ENCODE measurements around the gene NDC1.
"Not testable (repeated sequence)": the region's sequence is repeated elsewhere in the genome, so short reads cannot be mapped to it uniquely, and the experiment has no call there.

The NDC1 gene

DNA sequence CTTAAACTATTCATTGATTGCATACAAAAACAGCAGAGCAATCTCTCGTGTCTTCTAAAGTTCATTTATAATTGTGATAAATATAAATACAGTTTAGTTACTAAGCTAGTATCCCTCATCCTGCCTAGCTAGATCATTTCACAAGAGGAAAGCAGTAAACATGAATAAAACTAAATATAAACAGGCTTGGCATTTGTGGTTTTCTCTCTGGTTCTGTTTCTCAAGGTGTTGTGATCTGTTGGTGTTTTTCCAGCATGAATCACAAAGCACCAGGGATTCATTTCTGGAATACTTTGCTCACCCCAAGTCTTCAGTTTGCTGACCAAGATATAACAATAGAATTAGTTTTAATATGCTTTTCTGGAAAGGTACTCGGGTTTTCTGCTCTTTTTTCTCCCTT lies 66.4 kb downstream of the NDC1 start:
- no peaks in the 10 kb centered on the region for H3K9me3 ChIP-seq (ENCODE audit: low read length)
- peaks cover 27% of the 10 kb centered on the region for H3K36me3 ChIP-seq (ENCODE audit: insufficient read depth, low read length)
- no peaks in the 10 kb centered on the region for H3K4me1 ChIP-seq (ENCODE audit: insufficient read depth, low read length)
- no peak overlapping the region for H2AFZ ChIP-seq (ENCODE audit: low read depth, low read length)
- no peak overlapping the region for H3K4me3 ChIP-seq (ENCODE audit: low read length)
- H3K27me3 ChIP-seq (ENCODE audit: insufficient read depth, low read length) = no peaks in the 10 kb centered on the region

DNA sequence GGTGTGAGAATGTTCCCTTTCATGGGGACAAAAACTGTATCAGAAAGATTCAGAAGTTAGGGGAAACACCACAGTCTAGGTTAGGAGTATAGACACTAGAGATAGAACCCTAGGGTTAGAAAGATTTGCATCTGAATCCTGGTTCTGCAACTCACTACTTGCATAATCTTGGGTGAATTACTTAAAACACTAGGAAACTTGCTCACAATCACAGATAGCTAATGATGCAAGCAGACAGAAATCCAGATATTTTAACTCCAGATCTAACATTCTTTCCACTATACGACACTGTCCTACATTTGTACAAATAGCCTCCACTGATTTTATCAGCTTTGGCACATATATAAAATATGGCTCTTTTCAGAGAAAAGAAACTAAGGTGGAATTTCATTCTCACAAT lies 68.3 kb downstream of the NDC1 start:
- H3K27me3 ChIP-seq (ENCODE audit: insufficient read depth, low read length) = no peaks in the 10 kb centered on the region
- H3K9me3 ChIP-seq (ENCODE audit: low read length) = no peaks in the 10 kb centered on the region
- H3K4me1 ChIP-seq (ENCODE audit: insufficient read depth, low read length) = no peaks in the 10 kb centered on the region
- H3K4me3 ChIP-seq (ENCODE audit: low read length) = no peak overlapping the region
- H3K36me3 ChIP-seq (ENCODE audit: insufficient read depth, low read length) = peaks cover 31% of the 10 kb centered on the region
- no peak overlapping the region for H2AFZ ChIP-seq (ENCODE audit: low read depth, low read length)

DNA sequence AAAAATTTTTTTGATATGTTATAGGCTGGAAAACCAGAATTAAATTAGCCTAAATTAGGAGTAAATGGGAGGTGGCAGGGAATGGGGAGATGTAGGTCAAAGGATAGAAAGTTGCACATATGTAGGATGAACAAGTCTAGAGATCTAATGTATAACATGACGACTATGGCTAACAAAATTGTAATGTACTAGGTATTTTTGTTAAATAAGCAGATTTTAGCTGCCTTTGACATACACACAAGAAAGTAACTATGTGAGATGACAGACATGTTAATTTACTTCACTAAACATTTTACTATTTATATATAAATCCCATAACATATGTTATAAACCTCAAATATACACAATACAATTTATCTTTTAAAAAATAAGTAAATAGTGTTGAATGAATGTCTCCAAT lies 68.9 kb downstream of the NDC1 start:
- Histone ChIP-seq H3K9me3 (ENCODE audit: low read length) (no peaks in the 10 kb centered on the region), H3K4me1 (ENCODE audit: insufficient read depth, low read length) (no peaks in the 10 kb centered on the region), H3K36me3 (ENCODE audit: insufficient read depth, low read length) (peaks cover 31% of the 10 kb centered on the region), H2AFZ (ENCODE audit: low read depth, low read length) (no peak overlapping the region), H3K4me3 (ENCODE audit: low read length) (no peak overlapping the region), H3K27me3 (ENCODE audit: insufficient read depth, low read length) (no peaks in the 10 kb centered on the region)

DNA sequence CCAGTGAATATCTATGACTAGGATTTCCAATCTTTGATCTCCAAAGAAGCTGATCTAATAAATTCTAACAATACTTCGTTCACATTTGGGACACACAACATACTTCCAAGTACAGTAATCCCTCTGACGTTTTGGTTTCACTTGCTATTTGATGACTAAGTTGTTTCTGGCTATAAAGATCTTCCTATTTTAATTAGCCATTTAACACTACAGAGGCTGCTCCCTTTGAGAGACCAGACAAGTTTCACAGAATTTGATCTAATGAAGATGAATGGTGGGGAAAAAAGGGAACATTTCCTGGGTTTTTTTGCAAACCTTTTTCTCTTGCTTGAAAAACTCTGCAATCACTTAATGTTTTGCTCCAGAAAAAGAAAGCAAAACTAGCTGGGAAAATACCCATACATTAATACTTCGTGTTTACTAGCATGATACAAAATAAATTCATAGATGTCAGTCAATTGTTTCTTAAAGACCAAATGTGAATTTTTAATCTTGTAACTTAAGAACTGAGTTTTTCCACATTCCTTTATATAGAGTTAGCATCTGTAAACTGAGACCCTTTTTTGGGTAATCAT lies 71.2 kb downstream of the NDC1 start:
- Histone ChIP-seq H3K27me3 (ENCODE audit: insufficient read depth, low read length) (no peaks in the 10 kb centered on the region), H3K9me3 (ENCODE audit: low read length) (no peaks in the 10 kb centered on the region), H3K4me3 (ENCODE audit: low read length) (no peak overlapping the region)

DNA sequence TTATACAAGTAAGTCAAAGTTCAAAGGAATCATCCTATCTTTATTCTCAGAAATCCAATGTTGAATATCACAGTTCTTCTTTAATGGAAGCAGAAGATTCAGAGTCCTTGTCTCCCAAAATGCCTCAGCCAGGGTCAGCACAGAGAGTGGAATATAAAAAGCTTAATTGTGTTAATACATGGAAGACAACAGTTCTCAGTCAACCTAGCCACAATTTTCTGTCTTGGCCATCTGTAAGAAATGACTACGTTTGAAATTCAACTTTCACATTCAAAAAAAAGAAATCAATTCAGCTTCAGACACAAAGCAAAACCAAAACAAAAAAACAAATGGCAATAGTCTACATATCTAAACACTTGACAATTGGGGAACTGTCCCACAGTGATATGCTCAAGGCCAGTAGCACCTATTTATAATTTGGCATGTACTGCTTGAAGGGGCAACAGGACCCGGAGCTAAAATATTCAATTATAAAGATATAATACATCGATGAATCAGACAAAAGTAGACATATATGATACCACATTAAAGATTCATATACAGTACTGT lies 71.8 kb downstream of the NDC1 start:
- H3K4me1 ChIP-seq (ENCODE audit: insufficient read depth, low read length) = no peaks in the 10 kb centered on the region
- no peak overlapping the region for H2AFZ ChIP-seq (ENCODE audit: low read depth, low read length)
- no peak overlapping the region for H3K4me3 ChIP-seq (ENCODE audit: low read length)
- H3K9me3 ChIP-seq (ENCODE audit: low read length) = no peaks in the 10 kb centered on the region
- no peaks in the 10 kb centered on the region for H3K27me3 ChIP-seq (ENCODE audit: insufficient read depth, low read length)
- H3K36me3 ChIP-seq (ENCODE audit: insufficient read depth, low read length) = peaks cover 24% of the 10 kb centered on the region

More for the DNA sequence above, 71.2 kb downstream of the NDC1 start:
- H3K36me3 ChIP-seq (ENCODE audit: insufficient read depth, low read length) = peaks cover 29% of the 10 kb centered on the region
- H2AFZ ChIP-seq (ENCODE audit: low read depth, low read length) = no peak overlapping the region
- H3K4me1 ChIP-seq (ENCODE audit: insufficient read depth, low read length) = no peaks in the 10 kb centered on the region

DNA sequence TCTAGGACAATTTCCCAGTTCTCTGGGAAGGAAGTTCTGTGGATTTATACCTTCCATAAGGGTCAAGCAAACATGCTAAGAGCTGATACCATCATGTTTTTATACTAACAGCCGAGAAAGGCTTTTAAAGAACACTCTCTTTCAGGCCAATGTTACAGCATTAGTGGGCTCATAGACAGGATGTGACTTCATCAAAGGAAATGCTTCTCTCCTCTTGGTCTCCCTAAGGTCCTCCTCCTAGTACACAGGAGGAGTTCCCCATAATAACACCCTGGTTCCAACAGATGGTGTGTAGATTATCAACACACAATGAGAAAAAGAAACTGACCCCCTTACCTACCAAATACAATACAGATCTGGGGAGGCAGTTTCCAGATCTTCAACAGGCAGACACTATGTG lies 72.4 kb downstream of the NDC1 start:
- Histone ChIP-seq H3K36me3 (ENCODE audit: insufficient read depth, low read length) (peaks cover 19% of the 10 kb centered on the region), H3K4me3 (ENCODE audit: low read length) (no peak overlapping the region), H3K27me3 (ENCODE audit: insufficient read depth, low read length) (no peaks in the 10 kb centered on the region), H2AFZ (ENCODE audit: low read depth, low read length) (no peak overlapping the region), H3K4me1 (ENCODE audit: insufficient read depth, low read length) (no peaks in the 10 kb centered on the region), H3K9me3 (ENCODE audit: low read length) (no peaks in the 10 kb centered on the region)

DNA sequence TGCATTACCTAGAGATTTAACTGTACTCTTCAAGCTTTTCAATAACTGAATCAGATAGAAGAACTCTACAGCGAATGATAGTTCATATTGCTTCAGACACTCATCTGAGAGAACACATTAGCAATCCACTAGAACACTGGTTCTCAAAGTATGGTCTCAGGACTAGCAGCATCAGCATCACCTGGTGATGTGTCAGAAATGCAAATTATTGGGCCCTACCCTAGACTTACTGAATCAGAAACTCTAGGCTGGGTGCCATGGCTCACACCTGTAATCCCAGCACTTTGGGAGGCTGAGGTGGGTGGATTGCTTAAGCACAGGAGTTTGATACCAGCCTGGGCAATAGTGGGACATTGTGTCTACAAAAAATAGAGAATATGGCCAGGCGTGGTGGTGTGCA lies 74.2 kb downstream of the NDC1 start:
- H3K4me1 ChIP-seq (ENCODE audit: insufficient read depth, low read length) = no peaks in the 10 kb centered on the region
- no peaks in the 10 kb centered on the region for H3K27me3 ChIP-seq (ENCODE audit: insufficient read depth, low read length)
- H3K9me3 ChIP-seq (ENCODE audit: low read length) = no peaks in the 10 kb centered on the region
- no peak overlapping the region for H2AFZ ChIP-seq (ENCODE audit: low read depth, low read length)
- H3K36me3 ChIP-seq (ENCODE audit: insufficient read depth, low read length) = peaks cover 12% of the 10 kb centered on the region
- no peak overlapping the region for H3K4me3 ChIP-seq (ENCODE audit: low read length)

DNA sequence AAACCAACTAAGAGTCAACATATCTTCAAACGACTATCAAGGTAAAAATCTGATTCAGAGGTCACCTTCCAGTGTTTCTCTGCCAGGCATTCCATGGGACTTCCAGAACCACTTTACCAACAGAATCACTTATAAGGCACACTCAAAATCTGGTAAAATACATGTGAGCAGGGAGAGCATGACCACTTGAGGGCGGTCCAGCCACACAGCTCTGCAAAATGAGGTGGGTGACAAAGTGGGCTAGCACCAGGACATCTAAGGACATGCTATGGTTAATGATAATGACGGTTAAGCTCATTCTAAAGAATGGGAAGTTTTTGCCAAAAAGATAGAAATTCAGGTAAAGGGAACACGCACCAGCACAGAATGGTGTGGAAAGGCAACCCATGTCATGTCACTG lies 74.6 kb downstream of the NDC1 start:
- H3K9me3 ChIP-seq (ENCODE audit: low read length) = no peaks in the 10 kb centered on the region
- no peak overlapping the region for H2AFZ ChIP-seq (ENCODE audit: low read depth, low read length)
- no peak overlapping the region for H3K4me3 ChIP-seq (ENCODE audit: low read length)
- peaks cover 11% of the 10 kb centered on the region for H3K36me3 ChIP-seq (ENCODE audit: insufficient read depth, low read length)
- no peaks in the 10 kb centered on the region for H3K4me1 ChIP-seq (ENCODE audit: insufficient read depth, low read length)
- no peaks in the 10 kb centered on the region for H3K27me3 ChIP-seq (ENCODE audit: insufficient read depth, low read length)

DNA sequence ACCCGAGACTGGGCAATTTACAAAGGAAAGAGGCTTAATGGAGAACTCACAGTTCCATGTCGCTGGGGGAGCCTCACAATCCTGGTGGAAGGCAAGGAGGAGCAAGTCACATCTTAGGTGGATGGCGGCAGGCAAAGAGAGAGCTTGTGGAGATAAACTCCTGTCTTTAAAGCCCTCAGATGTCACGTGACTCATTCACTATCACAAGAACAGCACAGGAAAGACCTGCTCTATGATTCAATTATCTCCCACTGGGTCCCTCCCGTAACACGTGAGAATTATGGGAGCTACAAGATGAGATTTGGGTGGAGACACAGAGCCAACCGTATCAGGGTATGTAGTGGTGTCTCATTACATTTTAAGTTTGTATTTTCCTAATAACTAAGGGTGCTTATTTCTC lies 77.6 kb downstream of the NDC1 start:
- not testable (repeated sequence) for H3K27me3 ChIP-seq (ENCODE audit: insufficient read depth, low read length); H3K4me3 ChIP-seq (ENCODE audit: low read length); H2AFZ ChIP-seq (ENCODE audit: low read depth, low read length); H3K9me3 ChIP-seq (ENCODE audit: low read length); H3K36me3 ChIP-seq (ENCODE audit: insufficient read depth, low read length); H3K4me1 ChIP-seq (ENCODE audit: insufficient read depth, low read length)

DNA sequence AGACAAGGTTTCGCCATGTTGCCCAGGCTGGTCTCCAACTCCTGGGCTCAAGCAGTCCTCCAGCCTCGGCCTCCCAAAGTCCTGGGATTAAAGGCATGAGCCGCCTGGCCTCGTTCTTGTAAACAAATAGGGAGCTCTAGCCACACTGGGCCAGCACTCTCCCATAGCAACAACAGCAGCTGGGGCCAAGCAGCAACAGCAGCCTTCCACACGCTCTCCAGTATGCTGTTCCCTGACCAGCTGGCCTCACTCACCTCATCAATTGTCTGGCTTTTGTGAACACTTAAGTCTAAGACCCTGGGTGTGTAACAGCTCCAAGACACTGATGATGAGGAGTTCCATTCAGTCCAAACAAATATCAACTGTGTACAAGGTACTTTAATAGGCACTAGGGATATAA lies 82.2 kb downstream of the NDC1 start:
- H2AFZ ChIP-seq (ENCODE audit: low read depth, low read length) = no peak overlapping the region
- no peaks in the 10 kb centered on the region for H3K4me1 ChIP-seq (ENCODE audit: insufficient read depth, low read length)
- no peaks in the 10 kb centered on the region for H3K36me3 ChIP-seq (ENCODE audit: insufficient read depth, low read length)
- no peaks in the 10 kb centered on the region for H3K27me3 ChIP-seq (ENCODE audit: insufficient read depth, low read length)
- H3K9me3 ChIP-seq (ENCODE audit: low read length) = no peaks in the 10 kb centered on the region
- no peak overlapping the region for H3K4me3 ChIP-seq (ENCODE audit: low read length)

DNA sequence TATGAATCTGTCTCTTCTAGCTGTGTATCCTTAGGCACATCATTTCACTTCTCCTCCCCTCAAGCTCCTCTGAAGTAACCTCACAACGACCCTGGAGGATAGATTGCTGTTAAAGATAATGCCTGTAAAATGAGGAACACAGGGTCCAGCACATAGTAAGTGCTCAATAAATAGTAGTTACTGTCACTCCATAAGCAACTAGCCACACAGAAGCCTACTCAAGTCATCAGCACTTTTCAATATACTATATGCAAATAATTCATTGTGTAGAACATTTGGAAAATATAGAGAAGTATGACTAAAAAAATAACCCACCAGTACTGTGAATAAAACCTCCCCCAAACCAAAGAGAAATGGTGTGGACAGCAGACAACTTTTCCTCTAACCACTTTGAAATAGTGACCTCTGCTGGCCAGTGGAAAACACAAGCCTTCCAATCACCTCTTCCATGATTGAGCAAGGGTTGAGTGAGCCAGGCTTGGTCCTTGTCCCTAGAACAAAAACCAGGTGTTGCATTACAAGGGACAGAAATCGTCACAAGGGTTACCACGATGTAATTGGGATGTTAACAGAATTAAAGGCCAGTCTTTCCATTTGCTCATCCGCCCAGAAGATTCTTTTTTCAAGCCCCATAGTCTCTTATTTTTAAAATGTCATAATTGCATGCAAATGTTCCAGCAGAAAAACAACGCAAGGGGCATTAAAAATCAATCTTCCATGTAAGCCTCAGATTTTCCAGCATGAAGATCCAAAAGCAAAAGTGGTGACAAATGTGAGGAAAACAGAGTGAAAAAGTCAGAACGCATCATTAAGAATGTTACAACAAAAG lies 83.4 kb downstream of the NDC1 start:
- Histone ChIP-seq H3K27me3 (ENCODE audit: insufficient read depth, low read length) (peaks cover 2% of the 10 kb centered on the region), H3K4me3 (ENCODE audit: low read length) (no peak overlapping the region), H3K36me3 (ENCODE audit: insufficient read depth, low read length) (no peaks in the 10 kb centered on the region)

DNA sequence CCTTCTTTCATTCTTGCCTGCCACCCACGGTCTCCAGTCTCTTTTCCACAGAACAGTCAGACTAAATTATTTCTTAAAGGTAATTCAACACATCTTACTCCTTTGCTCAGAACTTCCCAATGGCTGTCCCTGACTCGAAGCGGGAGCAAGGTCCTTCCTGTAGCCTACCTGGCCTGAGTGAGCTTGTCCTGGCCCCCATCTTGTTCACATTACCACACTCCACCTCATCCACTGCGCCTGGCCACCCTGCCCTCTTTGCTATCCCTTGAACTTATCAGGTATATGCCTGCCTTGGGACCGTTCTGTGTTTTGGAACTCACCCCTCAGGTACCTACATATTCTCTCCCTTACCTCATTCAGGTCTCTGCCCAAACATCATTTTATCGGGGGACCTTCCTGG lies 85.8 kb downstream of the NDC1 start:
- Histone ChIP-seq H2AFZ (ENCODE audit: low read depth, low read length) (no peak overlapping the region), H3K9me3 (ENCODE audit: low read length) (peaks cover under 1% of the 10 kb centered on the region), H3K4me3 (ENCODE audit: low read length) (no peak overlapping the region), H3K4me1 (ENCODE audit: insufficient read depth, low read length) (no peaks in the 10 kb centered on the region), H3K27me3 (ENCODE audit: insufficient read depth, low read length) (peaks cover 2% of the 10 kb centered on the region), H3K36me3 (ENCODE audit: insufficient read depth, low read length) (no peaks in the 10 kb centered on the region)

More for the DNA sequence above, 83.4 kb downstream of the NDC1 start:
- H2AFZ ChIP-seq (ENCODE audit: low read depth, low read length) = no peak overlapping the region
- H3K9me3 ChIP-seq (ENCODE audit: low read length) = no peaks in the 10 kb centered on the region
- no peaks in the 10 kb centered on the region for H3K4me1 ChIP-seq (ENCODE audit: insufficient read depth, low read length)

DNA sequence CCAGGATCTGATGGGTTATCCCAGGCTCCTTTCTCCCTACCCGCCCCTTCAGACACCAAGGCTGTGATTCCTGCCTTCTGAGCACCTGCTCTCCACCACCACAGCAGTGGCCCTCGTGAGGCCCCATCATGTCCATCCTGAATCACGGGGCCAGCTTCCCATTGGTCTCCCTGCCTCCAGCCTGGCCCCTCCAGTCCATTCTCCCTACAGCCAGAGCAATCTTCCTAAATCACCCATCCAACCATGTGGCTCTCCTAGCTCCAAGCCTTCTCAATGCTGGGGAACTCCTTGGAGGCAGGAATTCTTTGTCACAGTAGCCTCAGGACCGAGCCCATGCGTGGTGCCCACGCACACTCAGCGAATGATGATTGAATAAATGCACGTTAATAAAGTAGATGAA lies 90.3 kb downstream of the NDC1 start:
- Histone ChIP-seq H3K36me3 (ENCODE audit: insufficient read depth, low read length) (no peaks in the 10 kb centered on the region), H2AFZ (ENCODE audit: low read depth, low read length) (no peak overlapping the region), H3K4me3 (ENCODE audit: low read length) (no peak overlapping the region), H3K27me3 (ENCODE audit: insufficient read depth, low read length) (peaks cover 2% of the 10 kb centered on the region), H3K9me3 (ENCODE audit: low read length) (peaks cover 4% of the 10 kb centered on the region), H3K4me1 (ENCODE audit: insufficient read depth, low read length) (no peaks in the 10 kb centered on the region)

Data from neuron (in vitro differentiated cells).